Left lung (tissue), 10 donors: ENCODE measurements around the gene CCNH. TPM values are rescaled to one million over a fixed set of nuclear protein-coding genes. Genes with fewer than 3 reads are reported as not detected.
A peak's percentile ranks its signal among the peaks of the same experiment; 100 is the strongest.

Source experiments
- ATAC-seq: fragments of 200-7000 bp; cut with Tn5 transposase; one replicate; pipeline ENCODE4 v1.9.1; 2020; ENCODE audit warnings: moderate library complexity
- DNase-seq, 4 donors: peaks; one replicate each; pipeline ENCODE4 v3.0.0-alpha.2; 2013 to 2020
- H3K27ac ChIP-seq, 2 donors: fragments of 200-600 bp; sonication (generic) in 1 of 2; one replicate each; pipeline versions ENCODE4 v1.5.0 to v1.8.0; 2020 to 2021
- H3K27me3 ChIP-seq, 2 donors: fragments of 200-600 bp; sonication (generic) in 1 of 2; one replicate each; pipeline versions ENCODE4 v1.5.0 to v1.8.0; 2020 to 2021
- H3K36me3 ChIP-seq, 2 donors: fragments of 200-600 bp; sonication (generic) in 1 of 2; one replicate each; pipeline versions ENCODE4 v1.5.0 to v1.8.0; 2020 to 2021
- H3K4me1 ChIP-seq, 2 donors: fragments of 200-600 bp; one replicate each; pipeline ENCODE4 v1.8.0; 2021
- H3K4me3 ChIP-seq, 2 donors: fragments of 200-600 bp; sonication (generic) in 1 of 2; one replicate each; pipeline versions ENCODE4 v1.5.0 to v1.8.0; 2020 to 2021; ENCODE audit warnings: mild to moderate bottlenecking in 1 of 2
- H3K9me3 ChIP-seq, 2 donors: fragments of 200-600 bp; sonication (generic) in 1 of 2; one replicate each; pipeline versions ENCODE4 v1.5.0 to v1.8.0; 2020 to 2021
- CTCF ChIP-seq, 2 donors: fragments of 200-600 bp; sonication (generic) in 1 of 2; IDR thresholded peaks; one replicate each; pipeline versions ENCODE4 v1.5.0 to v1.8.0; 2021; ENCODE audit warnings: antibody characterized with exemption in 2 of 2
- intact Hi-C, 2 donors: fragments of 100-400 bp; cut with DNase I; formaldehyde crosslinking; loops; one replicate each; pipeline versions ENCODE4 v1.11.2 to v1.14.2; 2022
- polyA plus RNA-seq, 6 donors: library from polyadenylated mRNA; unstranded; fragments of 120-200 nt; gene quantifications; one replicate each; pipeline ENCODE4 v1.2.1, GENCODE V29; 2013; ENCODE audit not compliant: insufficient read length in 6 of 6
- total RNA-seq, 2 donors: library from RNA; stranded (reverse); fragmentation: NEBNext Ultra II Directional; extraction: Animal tissue kit (Norgen Biotek cat#: 25700); gene quantifications; one replicate each; pipeline ENCODE4 v1.2.1, GENCODE V29; 2021
- donor health status: DM: no; HTN: yes; CAD: no.
- donor health status: DM: no; HTN: no; CAD: no.

Gene CCNH
- total and polyA plus RNA-seq, 8 donors: 31.9 to 59.2 (median 49.1) TPM

GRCh38 chr5:87394411-87395165, 18.1 kb downstream of the CCNH start:
- intact Hi-C loops: loop anchor here in 1 of 2 donors (10.0 kb wide), 1 partner anchor 130 kb away; the partner anchor contains the start of gene RASA1
- TF ChIP-seq CTCF (IDR thresholded peaks at IDR 0.05): no peak
- DNase-seq: no peak
- peak; percentile 10 for ATAC-seq
- no peaks in the 10 kb centered on the region for H3K27me3 ChIP-seq
- peaks cover 0 to 98% of the 10 kb centered on the region in 2 donors for H3K36me3 ChIP-seq
- peaks cover 0 to 20% of the 10 kb centered on the region in 2 donors for H3K4me1 ChIP-seq
- H3K27ac ChIP-seq: no peak overlapping the region
- no peaks in the 10 kb centered on the region for H3K9me3 ChIP-seq
- no peak overlapping the region for H3K4me3 ChIP-seq

GRCh38 chr5:87393331-87393730, 19.4 kb downstream of the CCNH start:
- DNase-seq (no peak), ATAC-seq (peak; percentile 64)
- Histone ChIP-seq H3K27ac (no peak overlapping the region), H3K4me1 (peaks cover 0 to 8% of the 10 kb centered on the region in 2 donors), H3K36me3 (peaks cover 0 to 100% of the 10 kb centered on the region in 2 donors), H3K4me3 (no peak overlapping the region), H3K27me3 (no peaks in the 10 kb centered on the region), H3K9me3 (no peaks in the 10 kb centered on the region)
- intact Hi-C loops: loop anchor here in 1 of 2 donors (10.0 kb wide), 1 partner anchor 129 kb away; the partner anchor contains the start of gene RASA1
- TF ChIP-seq CTCF (IDR thresholded peaks at IDR 0.05): no peak

GRCh38 chr5:87392801-87393200, 19.9 kb downstream of the CCNH start:
- no peak for ATAC-seq
- Histone ChIP-seq H3K9me3 (no peaks in the 10 kb centered on the region), H3K27ac (no peak overlapping the region), H3K36me3 (peaks cover 0 to 100% of the 10 kb centered on the region in 2 donors), H3K4me3 (no peak overlapping the region), H3K4me1 (peaks cover 0 to 8% of the 10 kb centered on the region in 2 donors), H3K27me3 (no peaks in the 10 kb centered on the region)
- intact Hi-C loops: loop anchor here in 1 of 2 donors (10.0 kb wide), 1 partner anchor 128 kb away; the partner anchor contains the start of gene RASA1
- no peak for TF ChIP-seq CTCF (IDR thresholded peaks at IDR 0.05)
- DNase-seq: no peak

GRCh38 chr5:87392170-87392569, 20.6 kb downstream of the CCNH start:
- no peak for TF ChIP-seq CTCF (IDR thresholded peaks at IDR 0.05)
- Histone ChIP-seq H3K9me3 (no peaks in the 10 kb centered on the region), H3K27ac (peak overlapping the region in 1 of 2 donors; percentile 21), H3K4me3 (no peak overlapping the region), H3K27me3 (no peaks in the 10 kb centered on the region), H3K4me1 (peaks cover 0 to 8% of the 10 kb centered on the region in 2 donors), H3K36me3 (peaks cover 0 to 100% of the 10 kb centered on the region in 2 donors)
- intact Hi-C loops: loop anchor here in 1 of 2 donors (10.0 kb wide), 1 partner anchor 127 kb away; the partner anchor contains the start of gene RASA1
- ATAC-seq (no peak), DNase-seq (no peak)

- no peaks in the 10 kb centered on the region for H3K27me3 ChIP-seq
- ATAC-seq (no peak), DNase-seq (no peak)
- H3K4me1 ChIP-seq: peaks cover 0 to 8% of the 10 kb centered on the region in 2 donors
- peaks cover 0 to 99% of the 10 kb centered on the region in 2 donors for H3K36me3 ChIP-seq
- intact Hi-C loops: loop anchor here in 1 of 2 donors (10.0 kb wide), 1 partner anchor 126 kb away; the partner anchor contains the start of gene RASA1
- H3K27ac ChIP-seq: no peak overlapping the region
- H3K9me3 ChIP-seq: no peaks in the 10 kb centered on the region
- TF ChIP-seq CTCF (IDR thresholded peaks at IDR 0.05): no peak
- no peak overlapping the region for H3K4me3 ChIP-seq
Observed at GRCh38 chr5:87390576-87391199, 22.0 kb downstream of the CCNH start.
